ENCODE data around the gene TRAPPC3.
A peak's percentile ranks its signal among the peaks of the same experiment; 100 is the strongest.

The TRAPPC3 gene

GRCh38 chr1:36164361-36164760 lies 15.1 kb upstream of the TRAPPC3 start:
- H4K91ac ChIP-seq (ENCODE audit: low read length), result no peak overlapping the region

GRCh38 chr1:36163426-36163825 lies 14.1 kb upstream of the TRAPPC3 start:
- Histone ChIP-seq H2BK12ac (ENCODE audit: low read length in 2 of 2) (no peak overlapping the region), H3K27me3 (ENCODE audit: control insufficient read depth in 1 of 2, insufficient read depth in 1 of 2, low read length in 2 of 2) (no peaks in the 10 kb centered on the region), H4K8ac (ENCODE audit: low read length) (no peak overlapping the region), H2AK5ac (ENCODE audit: low read length, severe bottlenecking) (no peak overlapping the region), H2BK120ac (ENCODE audit: low read depth, low read length) (no peak overlapping the region), H4K91ac (ENCODE audit: low read length) (no peak overlapping the region), H2BK15ac (ENCODE audit: low read depth, poor library complexity, severe bottlenecking) (no peak overlapping the region), H2BK5ac (ENCODE audit: low read depth, low read length, poor library complexity, severe bottlenecking) (no peak overlapping the region), H2AFZ (ENCODE audit: low read depth, low read length) (no peak overlapping the region), H3K4me2 (ENCODE audit: low read length, poor library complexity, severe bottlenecking) (no peak overlapping the region), H3K4ac (ENCODE audit: low read depth in 1 of 2, low read length in 2 of 2) (no peak overlapping the region), H3K18ac (ENCODE audit: low read depth in 1 of 2, low read length in 2 of 2) (no peak overlapping the region), H3K4me1 (ENCODE audit: control insufficient read depth, insufficient read depth, low read depth, low read length) (peaks cover 36% of the 10 kb centered on the region), H3K79me1 (replicated peaks; ENCODE audit: low read length, poor library complexity, severe bottlenecking) (no peaks in the 10 kb centered on the region), H3K4me3 (ENCODE audit: insufficient read depth in 1 of 2, low read depth in 1 of 2, low read length in 2 of 2) (no peak overlapping the region), H3K23ac (ENCODE audit: low read length in 2 of 2) (no peak overlapping the region), H3K14ac (ENCODE audit: low read length in 2 of 2) (no peak overlapping the region), H3K9me3 (ENCODE audit: control insufficient read depth, low read length) (no peaks in the 10 kb centered on the region), H3K36me3 (ENCODE audit: control insufficient read depth in 1 of 2, insufficient read depth in 2 of 2, low read depth in 1 of 2, low read length in 2 of 2) (peaks cover 21 to 32% of the 10 kb centered on the region in 2 experiments), H3K27ac (ENCODE audit: low read length, poor library complexity, severe bottlenecking) (no peak overlapping the region), H3K9ac (ENCODE audit: low read length) (peak overlapping the region; percentile 90)
- DNase-seq, result no peak

More at GRCh38 chr1:36164361-36164760, 15.1 kb upstream of the TRAPPC3 start:
- Histone ChIP-seq H2BK120ac (ENCODE audit: low read depth, low read length) (no peak overlapping the region), H4K8ac (ENCODE audit: low read length) (no peak overlapping the region), H3K9me3 (ENCODE audit: control insufficient read depth, low read length) (no peaks in the 10 kb centered on the region), H3K14ac (ENCODE audit: low read length in 2 of 2) (no peak overlapping the region), H2AFZ (ENCODE audit: low read depth, low read length) (no peak overlapping the region), H2BK15ac (ENCODE audit: low read depth, poor library complexity, severe bottlenecking) (no peak overlapping the region), H3K4ac (ENCODE audit: low read depth in 1 of 2, low read length in 2 of 2) (no peak overlapping the region), H2BK12ac (ENCODE audit: low read length in 2 of 2) (no peak overlapping the region), H3K4me3 (ENCODE audit: insufficient read depth in 1 of 2, low read depth in 1 of 2, low read length in 2 of 2) (no peak overlapping the region), H3K4me1 (ENCODE audit: control insufficient read depth, insufficient read depth, low read depth, low read length) (peaks cover 35% of the 10 kb centered on the region), H2BK5ac (ENCODE audit: low read depth, low read length, poor library complexity, severe bottlenecking) (no peak overlapping the region), H3K4me2 (ENCODE audit: low read length, poor library complexity, severe bottlenecking) (no peak overlapping the region), H3K79me1 (replicated peaks; ENCODE audit: low read length, poor library complexity, severe bottlenecking) (no peaks in the 10 kb centered on the region), H3K9ac (ENCODE audit: low read length) (no peak overlapping the region), H3K18ac (ENCODE audit: low read depth in 1 of 2, low read length in 2 of 2) (no peak overlapping the region), H3K36me3 (ENCODE audit: control insufficient read depth in 1 of 2, insufficient read depth in 2 of 2, low read depth in 1 of 2, low read length in 2 of 2) (peaks cover 18 to 28% of the 10 kb centered on the region in 2 experiments), H2AK5ac (ENCODE audit: low read length, severe bottlenecking) (no peak overlapping the region), H3K23ac (ENCODE audit: low read length in 2 of 2) (no peak overlapping the region), H3K27ac (ENCODE audit: low read length, poor library complexity, severe bottlenecking) (no peak overlapping the region), H3K27me3 (ENCODE audit: control insufficient read depth in 1 of 2, insufficient read depth in 1 of 2, low read length in 2 of 2) (no peaks in the 10 kb centered on the region)
- DNase-seq, result no peak
- WGBS, result 98% methylated on average over 2 of the region's 2 CpGs

DNA sequence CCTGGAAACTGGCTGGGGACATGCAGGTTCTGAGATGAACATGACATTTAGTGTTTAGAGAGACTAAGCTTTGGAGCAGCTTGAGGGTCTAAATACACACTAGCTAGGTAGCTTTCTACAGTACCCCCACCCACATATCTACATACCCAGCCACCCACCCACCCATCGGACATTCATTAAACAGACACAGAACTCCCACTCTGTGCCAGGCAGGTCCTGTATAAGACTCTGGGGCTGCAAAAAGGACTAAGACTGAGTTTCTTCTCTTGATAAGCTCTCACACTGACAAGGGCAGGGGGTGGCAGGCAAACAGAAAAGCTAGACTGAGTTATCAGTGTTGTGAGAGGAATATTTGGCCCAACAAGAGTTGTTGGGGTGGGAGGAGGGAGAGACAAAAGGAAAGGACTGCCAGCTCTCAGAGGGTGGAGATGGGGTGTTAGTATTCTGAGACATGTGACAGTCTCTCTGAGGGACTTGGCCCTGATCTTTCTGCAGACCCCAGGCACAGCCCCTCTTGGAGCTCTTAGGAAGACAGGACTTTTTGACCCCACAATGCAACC lies 13.5 kb upstream of the TRAPPC3 start:
- 100% methylated on average over 1 of the region's 1 CpG for WGBS
- no peak overlapping the region for H3K18ac ChIP-seq (ENCODE audit: low read depth in 1 of 2, low read length in 2 of 2)
- no peak overlapping the region for H3K14ac ChIP-seq (ENCODE audit: low read length in 2 of 2)
- H3K9ac ChIP-seq (ENCODE audit: low read length), result peak overlapping the region; percentile 90
- no peak overlapping the region for H3K4me2 ChIP-seq (ENCODE audit: low read length, poor library complexity, severe bottlenecking)
- peaks cover 25 to 37% of the 10 kb centered on the region in 2 experiments for H3K36me3 ChIP-seq (ENCODE audit: control insufficient read depth in 1 of 2, insufficient read depth in 2 of 2, low read depth in 1 of 2, low read length in 2 of 2)
- H2AK5ac ChIP-seq (ENCODE audit: low read length, severe bottlenecking), result peak overlapping the region; percentile 26
- no peak overlapping the region for H3K4me3 ChIP-seq (ENCODE audit: insufficient read depth in 1 of 2, low read depth in 1 of 2, low read length in 2 of 2)
- no peak for DNase-seq
- H3K27me3 ChIP-seq (ENCODE audit: control insufficient read depth in 1 of 2, insufficient read depth in 1 of 2, low read length in 2 of 2), result no peaks in the 10 kb centered on the region
- H3K4ac ChIP-seq (ENCODE audit: low read depth in 1 of 2, low read length in 2 of 2), result no peak overlapping the region
- no peak overlapping the region for H3K23ac ChIP-seq (ENCODE audit: low read length in 2 of 2)
- H2BK5ac ChIP-seq (ENCODE audit: low read depth, low read length, poor library complexity, severe bottlenecking), result no peak overlapping the region
- no peaks in the 10 kb centered on the region for H3K79me1 ChIP-seq (replicated peaks; ENCODE audit: low read length, poor library complexity, severe bottlenecking)
- no peak overlapping the region for H2BK120ac ChIP-seq (ENCODE audit: low read depth, low read length)
- H3K4me1 ChIP-seq (ENCODE audit: control insufficient read depth, insufficient read depth, low read depth, low read length), result peaks cover 41% of the 10 kb centered on the region
- no peak overlapping the region for H2BK12ac ChIP-seq (ENCODE audit: low read length in 2 of 2)
- H4K8ac ChIP-seq (ENCODE audit: low read length), result no peak overlapping the region
- H2AFZ ChIP-seq (ENCODE audit: low read depth, low read length), result no peak overlapping the region
- no peaks in the 10 kb centered on the region for H3K9me3 ChIP-seq (ENCODE audit: control insufficient read depth, low read length)
- peak overlapping the region; percentile 93 for H3K27ac ChIP-seq (ENCODE audit: low read length, poor library complexity, severe bottlenecking)
- H4K91ac ChIP-seq (ENCODE audit: low read length), result no peak overlapping the region
- H2BK15ac ChIP-seq (ENCODE audit: low read depth, poor library complexity, severe bottlenecking), result no peak overlapping the region

GRCh38 chr1:36161641-36162531 lies 12.6 kb upstream of the TRAPPC3 start:
- Histone ChIP-seq H4K8ac (ENCODE audit: low read length) (peak overlapping the region; percentile 65), H2BK5ac (ENCODE audit: low read depth, low read length, poor library complexity, severe bottlenecking) (peak overlapping the region; percentile 78), H3K23ac (ENCODE audit: low read length in 2 of 2) (peak overlapping the region in 1 of 2 experiments; percentile 46), H3K79me1 (replicated peaks; ENCODE audit: low read length, poor library complexity, severe bottlenecking) (no peaks in the 10 kb centered on the region), H2AK5ac (ENCODE audit: low read length, severe bottlenecking) (peak overlapping the region; percentile 33), H3K27me3 (ENCODE audit: control insufficient read depth in 1 of 2, insufficient read depth in 1 of 2, low read length in 2 of 2) (no peaks in the 10 kb centered on the region), H3K9ac (ENCODE audit: low read length) (peak overlapping the region; percentile 90), H4K91ac (ENCODE audit: low read length) (peak overlapping the region; percentile 70), H3K4me2 (ENCODE audit: low read length, poor library complexity, severe bottlenecking) (peak overlapping the region; percentile 87), H3K36me3 (ENCODE audit: control insufficient read depth in 1 of 2, insufficient read depth in 2 of 2, low read depth in 1 of 2, low read length in 2 of 2) (peaks cover 23 to 30% of the 10 kb centered on the region in 2 experiments), H2BK12ac (ENCODE audit: low read length in 2 of 2) (peak overlapping the region; percentile 38 to 51), H3K14ac (ENCODE audit: low read length in 2 of 2) (peak overlapping the region in 1 of 2 experiments; percentile 45), H3K4me3 (ENCODE audit: insufficient read depth in 1 of 2, low read depth in 1 of 2, low read length in 2 of 2) (peak overlapping the region in 1 of 2 experiments; percentile 81), H2BK15ac (ENCODE audit: low read depth, poor library complexity, severe bottlenecking) (no peak overlapping the region), H3K27ac (ENCODE audit: low read length, poor library complexity, severe bottlenecking) (peak overlapping the region; percentile 93), H2BK120ac (ENCODE audit: low read depth, low read length) (no peak overlapping the region), H2AFZ (ENCODE audit: low read depth, low read length) (no peak overlapping the region), H3K4me1 (ENCODE audit: control insufficient read depth, insufficient read depth, low read depth, low read length) (peaks cover 36% of the 10 kb centered on the region), H3K4ac (ENCODE audit: low read depth in 1 of 2, low read length in 2 of 2) (peak overlapping the region in 1 of 2 experiments; percentile 41), H3K18ac (ENCODE audit: low read depth in 1 of 2, low read length in 2 of 2) (peak overlapping the region in 1 of 2 experiments; percentile 30), H3K9me3 (ENCODE audit: control insufficient read depth, low read length) (no peaks in the 10 kb centered on the region)
- WGBS, result 52% methylated on average over 14 of the region's 14 CpGs
- DNase-seq, result peak; percentile 57

Measured in mesenchymal stem cell (in vitro differentiated cells and primary cell).